COLO668 (cell line): ENCODE measurements around the gene PTBP1.

Source experiments
- DNase-seq: peaks from one replicate; lab custom pipeline; 2025; ENCODE audit not compliant: unreplicated experiment; lab: John Stamatoyannopoulos, UW

The PTBP1 gene

DNA sequence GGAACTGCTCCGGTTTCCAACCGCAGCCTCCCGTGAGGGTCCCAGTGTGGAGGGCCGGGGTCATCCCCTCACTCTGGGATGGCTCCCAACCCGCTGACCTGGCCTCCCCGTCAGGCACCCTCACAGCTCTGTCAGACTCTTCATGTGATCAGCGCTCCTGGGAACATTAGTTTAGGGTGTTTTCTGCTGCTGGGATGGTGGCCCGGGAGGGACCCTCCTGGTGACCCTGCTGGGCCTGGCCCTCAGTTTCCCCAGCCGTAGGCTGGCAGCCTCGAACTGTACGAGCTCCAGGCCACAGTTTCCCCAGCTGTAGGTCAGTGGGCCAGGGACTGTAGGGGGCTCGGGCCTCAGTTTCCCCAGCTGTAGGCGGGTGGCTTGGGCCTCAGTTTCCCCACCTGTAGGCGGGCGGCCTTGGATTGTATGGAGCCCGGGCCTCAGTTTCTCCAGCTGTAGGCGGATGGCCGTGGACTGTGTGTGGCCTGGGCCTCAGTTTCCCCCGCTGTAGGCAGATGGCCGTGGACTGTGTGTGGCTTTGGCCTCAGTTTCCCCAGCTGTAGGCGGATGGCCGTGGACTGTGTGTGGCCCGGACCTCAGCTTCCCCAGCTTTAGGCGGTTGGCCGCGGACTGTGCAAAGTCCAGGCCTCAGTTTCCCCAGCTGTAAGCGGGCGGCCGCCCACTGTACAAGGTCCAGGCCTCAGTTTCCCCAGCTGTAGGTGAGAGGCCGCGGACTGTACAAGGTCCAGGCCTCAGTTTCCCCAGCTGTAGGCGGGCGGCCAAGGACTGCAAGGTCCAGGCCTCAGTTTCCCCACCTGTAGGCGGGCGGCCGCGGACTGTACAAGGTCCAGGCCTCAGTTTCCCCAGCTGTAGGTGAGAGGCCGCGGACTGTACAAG, 1.3 kb upstream of the PTBP1 start:
- DNase-seq: no peak

DNA sequence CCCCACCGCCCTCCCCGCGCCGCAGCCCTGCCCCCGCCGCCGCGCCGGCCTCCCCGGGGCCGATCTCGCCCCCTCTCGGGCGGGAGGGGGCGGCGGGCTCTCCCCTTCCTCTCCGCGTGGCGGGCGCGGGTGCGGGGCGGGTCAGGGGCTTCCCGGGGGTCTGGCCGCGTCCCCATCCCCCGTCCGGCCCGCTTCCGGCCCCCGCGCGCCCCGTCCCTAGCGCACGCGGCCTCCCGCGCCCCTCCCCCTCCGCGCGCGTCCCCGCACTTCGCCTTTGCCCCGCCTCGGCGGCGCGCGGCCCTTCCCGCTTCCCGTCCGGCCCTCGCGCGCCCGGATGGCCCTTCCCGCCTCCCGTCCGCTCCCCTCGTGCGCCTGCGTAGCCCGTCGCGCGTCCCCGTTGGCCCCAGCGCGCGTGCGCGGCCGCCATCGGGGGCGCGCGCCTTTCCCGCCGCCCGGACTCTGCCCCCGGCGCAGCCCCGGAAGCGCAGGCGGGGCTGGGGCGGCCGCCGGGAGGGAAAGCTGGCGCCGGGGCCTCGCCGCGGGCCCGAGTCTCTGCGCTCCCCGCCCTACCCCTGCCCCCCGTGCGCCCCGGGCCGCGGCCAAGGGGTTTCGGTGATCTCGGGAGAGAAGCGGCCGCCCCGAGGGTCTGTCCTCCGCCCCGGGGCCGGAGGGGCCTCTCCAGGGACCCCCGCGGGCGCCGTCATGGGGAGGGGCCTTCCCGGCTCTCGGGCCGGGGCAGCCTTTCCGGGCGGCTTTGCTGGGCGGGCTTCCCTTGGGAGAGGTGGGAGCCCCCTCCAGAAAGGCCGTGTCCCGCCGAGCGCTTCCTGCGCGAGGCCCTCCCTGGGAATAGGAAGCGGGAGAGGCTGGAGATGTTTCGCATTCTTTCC, 519 bp downstream of the PTBP1 start:
- peak; percentile 98 for DNase-seq

DNA sequence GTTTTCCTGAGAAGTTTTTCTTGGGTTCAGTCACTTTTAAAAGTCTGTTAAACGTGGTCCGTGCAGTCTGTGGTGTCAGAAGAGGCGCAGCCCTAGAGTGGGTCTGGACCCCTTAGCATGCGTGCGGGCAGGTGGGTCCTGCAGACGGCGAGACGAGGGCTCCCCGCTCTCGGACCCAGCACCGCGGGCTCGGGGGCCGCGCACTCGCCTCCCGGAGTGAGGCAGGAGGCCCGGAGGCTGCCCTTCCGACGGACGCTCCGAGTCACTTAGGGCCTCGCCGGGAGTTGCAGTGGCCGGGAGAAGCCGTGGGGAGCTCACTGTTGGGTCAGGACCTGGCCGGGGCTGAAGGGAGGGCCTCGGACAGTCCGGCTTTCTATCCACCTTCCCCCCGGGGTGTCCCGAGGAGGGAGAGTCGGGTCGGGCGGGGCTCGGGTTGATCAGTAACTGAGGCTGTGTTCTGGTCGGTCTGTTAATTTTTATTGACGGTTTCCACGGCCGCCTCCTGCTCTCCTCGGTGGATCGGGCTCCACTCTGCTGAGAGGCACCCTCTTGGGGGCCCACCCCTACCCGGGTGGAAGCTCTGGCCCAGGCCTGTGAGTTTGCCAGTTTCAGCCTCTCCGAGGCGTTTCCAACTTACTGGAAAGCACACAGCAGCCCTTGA, 1.3 kb downstream of the PTBP1 start:
- DNase-seq: peak; percentile 39

- peak; percentile 46 for DNase-seq
Measured at GRCh38 chr19:799076-799881, 2.0 kb downstream of the PTBP1 start.

DNA sequence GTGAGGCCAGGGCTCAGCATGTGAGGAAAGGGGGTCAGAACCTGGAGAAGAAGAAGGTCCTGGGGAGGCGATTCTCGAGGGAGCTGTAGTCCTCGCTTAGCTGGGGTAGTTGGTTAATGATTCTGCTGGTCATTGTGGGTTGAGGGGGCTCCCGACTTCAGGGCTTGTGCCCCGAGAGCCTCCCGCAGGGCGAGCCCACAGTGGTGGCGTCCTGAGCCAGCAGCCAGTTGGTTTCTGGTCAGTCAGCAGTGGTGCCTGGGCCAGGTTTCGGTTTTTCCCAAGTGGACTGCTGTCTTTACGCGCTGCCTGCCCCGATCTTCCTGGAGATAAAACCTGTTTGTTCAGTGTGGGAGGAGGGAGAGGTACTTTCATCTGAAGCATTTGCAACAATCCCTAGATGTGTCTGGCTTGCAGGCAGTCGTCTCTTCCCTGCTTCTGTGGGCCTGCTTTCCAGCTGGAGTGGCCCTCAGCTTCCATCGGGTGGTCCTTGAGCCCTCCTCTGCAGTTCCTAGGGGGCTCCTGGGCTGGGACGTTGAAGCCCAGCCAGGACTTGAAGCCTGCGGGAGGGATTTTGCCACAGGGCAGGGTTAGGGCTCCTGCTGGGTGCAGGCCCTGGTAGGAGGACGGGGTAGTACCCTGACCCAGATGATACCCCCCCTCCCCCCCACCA, 3.2 kb downstream of the PTBP1 start:
- DNase-seq: peak; percentile 29

- DNase-seq: peak; percentile 53
Measured at GRCh38 chr19:801030-801860, 4.0 kb downstream of the PTBP1 start.

- no peak for DNase-seq
Measured at GRCh38 chr19:801861-802497, 4.7 kb downstream of the PTBP1 start.

DNA sequence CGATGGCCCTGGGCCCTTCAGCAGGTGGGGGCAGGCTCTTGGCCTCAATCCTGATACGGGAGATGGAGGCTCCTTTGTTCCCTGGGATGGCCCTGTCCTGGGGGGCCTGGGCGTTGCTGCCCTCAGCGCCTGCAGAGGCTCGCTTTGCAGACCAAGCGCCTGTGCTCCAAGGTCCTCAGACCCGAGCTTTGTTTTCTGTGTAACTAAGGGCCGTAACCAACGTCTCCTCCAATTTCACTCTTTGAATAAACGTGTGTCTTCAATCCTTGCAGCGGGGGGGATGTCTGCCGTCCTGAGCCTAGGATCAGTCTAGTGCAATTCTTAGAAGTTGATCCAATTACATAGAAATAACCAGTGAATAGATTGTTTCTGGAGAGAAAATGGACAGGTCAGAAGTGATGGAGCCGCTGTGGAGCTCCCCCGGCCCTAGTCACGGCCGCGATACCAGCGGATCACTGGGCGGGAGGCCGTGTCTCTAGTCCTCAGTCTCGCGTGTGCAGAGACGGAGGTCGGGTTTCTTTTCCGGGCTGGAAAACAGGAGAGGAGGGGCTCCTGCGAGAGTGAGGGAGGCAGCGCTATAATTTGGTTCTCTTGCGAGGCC, 5.3 kb downstream of the PTBP1 start:
- DNase-seq: peak; percentile 46

DNA sequence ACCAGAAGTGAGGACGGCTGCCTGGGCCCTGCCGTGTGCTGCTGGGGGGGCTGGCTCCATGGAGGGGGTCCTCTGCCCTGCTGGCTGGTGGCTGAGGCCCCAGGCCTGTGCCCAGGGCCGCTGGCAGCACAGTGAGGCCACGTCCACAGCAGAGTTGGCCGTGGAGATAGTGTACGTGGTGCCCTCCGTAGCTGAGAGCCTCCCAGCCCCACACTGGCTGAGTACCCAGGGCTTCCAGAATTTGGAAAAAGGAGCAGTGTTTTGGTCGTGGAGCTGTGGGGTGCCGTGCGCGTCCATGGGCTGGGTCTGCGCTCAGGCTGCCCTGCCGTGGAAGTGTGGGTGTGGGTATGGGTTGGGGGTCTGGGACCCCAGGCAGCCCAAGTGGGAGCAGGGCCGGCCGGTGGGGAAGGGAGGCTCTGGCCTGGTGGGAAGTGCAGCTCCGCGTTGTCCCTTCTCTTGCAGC, 5.9 kb downstream of the PTBP1 start:
- DNase-seq: no peak

DNA sequence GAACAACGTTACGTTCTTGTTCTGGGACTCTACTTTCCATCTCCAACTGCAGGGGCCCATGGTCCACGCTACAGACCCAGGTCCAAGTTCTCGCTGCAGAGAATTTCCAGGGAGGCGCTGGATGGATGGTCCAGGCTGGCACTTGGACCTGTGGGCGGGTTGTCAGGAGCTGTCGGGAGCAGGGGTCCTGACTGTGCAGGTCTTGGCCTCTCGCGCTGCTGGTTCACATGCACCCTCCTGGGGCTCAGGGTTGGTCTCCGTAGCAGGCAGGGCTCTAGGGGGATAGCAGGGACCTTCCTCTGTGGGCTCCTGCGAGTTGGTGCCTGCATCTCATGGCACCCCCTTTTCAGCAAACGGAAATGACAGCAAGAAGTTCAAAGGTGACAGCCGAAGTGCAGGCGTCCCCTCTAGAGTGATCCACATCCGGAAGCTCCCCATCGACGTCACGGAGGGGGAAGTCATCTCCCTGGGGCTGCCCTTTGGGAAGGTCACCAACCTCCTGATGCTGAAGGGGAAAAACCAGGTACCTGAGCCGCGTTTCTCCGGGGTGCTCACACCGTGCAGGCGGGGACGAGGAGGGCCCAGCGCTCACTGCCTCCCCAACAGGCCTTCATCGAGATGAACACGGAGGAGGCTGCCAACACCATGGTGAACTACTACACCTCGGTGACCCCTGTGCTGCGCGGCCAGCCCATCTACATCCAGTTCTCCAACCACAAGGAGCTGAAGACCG, 6.6 kb downstream of the PTBP1 start:
- DNase-seq: no peak

- DNase-seq: no peak
Measured at GRCh38 chr19:804419-805165, 7.3 kb downstream of the PTBP1 start.

- DNase-seq: no peak
Measured at GRCh38 chr19:805166-805551, 7.9 kb downstream of the PTBP1 start.

GRCh38 chr19:805600-806550, 8.6 kb downstream of the PTBP1 start:
- no peak for DNase-seq

DNA sequence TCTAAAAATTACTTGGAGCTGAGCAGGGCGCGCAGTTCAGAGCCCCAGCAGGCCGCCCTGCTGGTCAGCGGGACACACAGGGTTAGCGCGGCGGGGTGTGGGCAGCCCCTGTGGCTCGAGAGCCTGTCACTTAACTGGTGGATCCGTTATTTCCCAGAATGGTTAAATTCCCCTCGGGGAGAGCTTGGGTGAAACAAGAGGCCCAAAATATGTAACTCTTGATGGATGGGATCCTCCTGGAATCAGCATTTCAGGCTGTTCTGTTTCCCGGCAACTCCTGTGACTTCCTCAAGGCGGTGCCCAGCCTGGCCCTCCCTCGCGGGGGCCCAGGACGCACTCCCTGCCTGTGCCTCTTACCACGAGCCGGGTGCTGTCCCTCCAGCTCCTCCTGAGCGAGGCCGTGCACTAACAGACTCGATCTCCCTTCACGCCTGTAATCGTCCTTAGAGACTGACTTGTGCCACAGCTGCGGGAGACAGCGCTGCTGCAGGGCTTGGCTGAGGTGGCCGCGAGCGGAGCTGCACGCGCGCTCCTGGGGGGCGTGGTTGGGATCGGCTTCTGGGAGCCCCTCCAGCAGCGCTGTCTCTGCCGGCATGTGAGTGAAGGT, 9.7 kb downstream of the PTBP1 start:
- DNase-seq: no peak
